ENCODE results near the gene EFHD1. TPM values are rescaled to one million over a fixed set of nuclear protein-coding genes. Genes with fewer than 3 reads are reported as not detected.

EFHD1 gene
- total and polyA plus RNA-seq, 2 of the 13 experiments (the other 11 are each of a cell fraction or from before 2014, with no cell fraction given) = 0.09 TPM; not detected in 1

DNA sequence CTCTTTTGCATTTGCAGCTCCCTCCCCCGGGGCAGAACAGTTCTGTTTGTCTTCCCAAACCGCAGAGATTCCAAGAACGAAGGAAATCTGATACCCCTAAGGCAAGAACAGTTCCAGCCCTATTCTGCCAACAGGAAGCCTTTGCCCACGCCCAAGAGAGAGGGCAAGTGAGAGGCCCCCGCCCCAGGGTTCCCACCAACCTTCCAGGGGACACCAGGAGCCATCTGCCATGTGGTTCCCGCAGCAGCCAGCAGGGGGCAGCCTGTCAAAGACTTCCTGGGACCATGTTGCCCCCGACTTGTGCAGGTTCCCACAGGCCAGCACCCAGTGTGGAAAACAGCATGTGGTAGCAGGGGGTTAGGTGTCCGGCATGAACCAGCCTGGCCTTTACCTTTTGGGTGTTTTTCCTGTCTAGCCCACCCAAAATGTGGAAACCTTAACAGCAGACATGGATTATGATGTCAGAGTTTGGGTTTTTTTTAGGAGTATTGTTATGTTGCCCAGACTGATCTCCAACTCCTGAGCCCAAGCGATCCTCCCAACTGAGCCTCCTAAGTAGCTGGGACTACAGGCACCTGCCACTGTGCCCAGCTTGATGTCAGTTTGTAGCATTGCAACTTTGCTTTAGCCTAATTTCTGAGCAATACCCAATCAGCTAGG, 21.7 kb upstream of the EFHD1 start (continued):
- TF ChIP-seq RBAK (CRISPR knock-in tag; IDR thresholded peaks at IDR 0.05) (no peak), NFIB (CRISPR knock-in tag; IDR thresholded peaks at IDR 0.05; ENCODE audit: borderline replicate concordance) (no peak), ZNF280B (CRISPR knock-in tag; IDR thresholded peaks at IDR 0.05; ENCODE audit: borderline replicate concordance) (0 out of 2 replicates have a peak, but pooled peaks have one; percentile 40), HNF1B (CRISPR knock-in tag; IDR thresholded peaks at IDR 0.05) (peak; percentile 58; the same call in 1 of the 2 replicates), ZNF326 (CRISPR knock-in tag; IDR thresholded peaks at IDR 0.05; ENCODE audit: borderline replicate concordance) (no peak), CEBPB (IDR thresholded peaks at IDR 0.05; ENCODE audit: borderline replicate concordance, low read depth, low read length) (no peak), ZNF274 (CRISPR knock-in tag; IDR thresholded peaks at IDR 0.05) (no peak), MED13 (CRISPR knock-in tag; IDR thresholded peaks at IDR 0.05) (no peak), RARG (CRISPR knock-in tag; IDR thresholded peaks at IDR 0.05; ENCODE audit: low read depth) (no peak), SRSF9 (IDR thresholded peaks at IDR 0.05; ENCODE audit: borderline replicate concordance, insufficient read depth, low read depth, low read length, poor library complexity, severe bottlenecking) (no peak), HNF4G (IDR thresholded peaks at IDR 0.05; ENCODE audit: borderline replicate concordance, low read depth, low read length) (no peak), HNF4G (CRISPR knock-in tag; IDR thresholded peaks at IDR 0.05; ENCODE audit: borderline replicate concordance, low read depth) (no peak), SIX1 (CRISPR knock-in tag; IDR thresholded peaks at IDR 0.05; ENCODE audit: borderline replicate concordance) (no peak)
- TF ChIP-seq, protein P1, sequence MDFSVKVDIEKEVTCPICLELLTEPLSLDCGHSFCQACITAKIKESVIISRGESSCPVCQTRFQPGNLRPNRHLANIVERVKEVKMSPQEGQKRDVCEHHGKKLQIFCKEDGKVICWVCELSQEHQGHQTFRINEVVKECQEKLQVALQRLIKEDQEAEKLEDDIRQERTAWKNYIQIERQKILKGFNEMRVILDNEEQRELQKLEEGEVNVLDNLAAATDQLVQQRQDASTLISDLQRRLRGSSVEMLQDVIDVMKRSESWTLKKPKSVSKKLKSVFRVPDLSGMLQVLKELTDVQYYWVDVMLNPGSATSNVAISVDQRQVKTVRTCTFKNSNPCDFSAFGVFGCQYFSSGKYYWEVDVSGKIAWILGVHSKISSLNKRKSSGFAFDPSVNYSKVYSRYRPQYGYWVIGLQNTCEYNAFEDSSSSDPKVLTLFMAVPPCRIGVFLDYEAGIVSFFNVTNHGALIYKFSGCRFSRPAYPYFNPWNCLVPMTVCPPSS (IDR thresholded peaks at IDR 0.05) = no peak
- TF ChIP-seq, protein P2, sequence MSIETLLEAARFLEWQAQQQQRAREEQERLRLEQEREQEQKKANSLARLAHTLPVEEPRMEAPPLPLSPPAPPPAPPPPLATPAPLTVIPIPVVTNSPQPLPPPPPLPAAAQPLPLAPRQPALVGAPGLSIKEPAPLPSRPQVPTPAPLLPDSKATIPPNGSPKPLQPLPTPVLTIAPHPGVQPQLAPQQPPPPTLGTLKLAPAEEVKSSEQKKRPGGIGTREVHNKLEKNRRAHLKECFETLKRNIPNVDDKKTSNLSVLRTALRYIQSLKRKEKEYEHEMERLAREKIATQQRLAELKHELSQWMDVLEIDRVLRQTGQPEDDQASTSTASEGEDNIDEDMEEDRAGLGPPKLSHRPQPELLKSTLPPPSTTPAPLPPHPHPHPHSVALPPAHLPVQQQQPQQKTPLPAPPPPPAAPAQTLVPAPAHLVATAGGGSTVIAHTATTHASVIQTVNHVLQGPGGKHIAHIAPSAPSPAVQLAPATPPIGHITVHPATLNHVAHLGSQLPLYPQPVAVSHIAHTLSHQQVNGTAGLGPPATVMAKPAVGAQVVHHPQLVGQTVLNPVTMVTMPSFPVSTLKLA (IDR thresholded peaks at IDR 0.05) = no peak
- TF ChIP-seq, protein P3, sequence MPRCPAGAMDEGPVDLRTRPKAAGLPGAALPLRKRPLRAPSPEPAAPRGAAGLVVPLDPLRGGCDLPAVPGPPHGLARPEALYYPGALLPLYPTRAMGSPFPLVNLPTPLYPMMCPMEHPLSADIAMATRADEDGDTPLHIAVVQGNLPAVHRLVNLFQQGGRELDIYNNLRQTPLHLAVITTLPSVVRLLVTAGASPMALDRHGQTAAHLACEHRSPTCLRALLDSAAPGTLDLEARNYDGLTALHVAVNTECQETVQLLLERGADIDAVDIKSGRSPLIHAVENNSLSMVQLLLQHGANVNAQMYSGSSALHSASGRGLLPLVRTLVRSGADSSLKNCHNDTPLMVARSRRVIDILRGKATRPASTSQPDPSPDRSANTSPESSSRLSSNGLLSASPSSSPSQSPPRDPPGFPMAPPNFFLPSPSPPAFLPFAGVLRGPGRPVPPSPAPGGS (CRISPR knock-in tag; IDR thresholded peaks at IDR 0.05) = no peak
- TF ChIP-seq, protein P4, sequence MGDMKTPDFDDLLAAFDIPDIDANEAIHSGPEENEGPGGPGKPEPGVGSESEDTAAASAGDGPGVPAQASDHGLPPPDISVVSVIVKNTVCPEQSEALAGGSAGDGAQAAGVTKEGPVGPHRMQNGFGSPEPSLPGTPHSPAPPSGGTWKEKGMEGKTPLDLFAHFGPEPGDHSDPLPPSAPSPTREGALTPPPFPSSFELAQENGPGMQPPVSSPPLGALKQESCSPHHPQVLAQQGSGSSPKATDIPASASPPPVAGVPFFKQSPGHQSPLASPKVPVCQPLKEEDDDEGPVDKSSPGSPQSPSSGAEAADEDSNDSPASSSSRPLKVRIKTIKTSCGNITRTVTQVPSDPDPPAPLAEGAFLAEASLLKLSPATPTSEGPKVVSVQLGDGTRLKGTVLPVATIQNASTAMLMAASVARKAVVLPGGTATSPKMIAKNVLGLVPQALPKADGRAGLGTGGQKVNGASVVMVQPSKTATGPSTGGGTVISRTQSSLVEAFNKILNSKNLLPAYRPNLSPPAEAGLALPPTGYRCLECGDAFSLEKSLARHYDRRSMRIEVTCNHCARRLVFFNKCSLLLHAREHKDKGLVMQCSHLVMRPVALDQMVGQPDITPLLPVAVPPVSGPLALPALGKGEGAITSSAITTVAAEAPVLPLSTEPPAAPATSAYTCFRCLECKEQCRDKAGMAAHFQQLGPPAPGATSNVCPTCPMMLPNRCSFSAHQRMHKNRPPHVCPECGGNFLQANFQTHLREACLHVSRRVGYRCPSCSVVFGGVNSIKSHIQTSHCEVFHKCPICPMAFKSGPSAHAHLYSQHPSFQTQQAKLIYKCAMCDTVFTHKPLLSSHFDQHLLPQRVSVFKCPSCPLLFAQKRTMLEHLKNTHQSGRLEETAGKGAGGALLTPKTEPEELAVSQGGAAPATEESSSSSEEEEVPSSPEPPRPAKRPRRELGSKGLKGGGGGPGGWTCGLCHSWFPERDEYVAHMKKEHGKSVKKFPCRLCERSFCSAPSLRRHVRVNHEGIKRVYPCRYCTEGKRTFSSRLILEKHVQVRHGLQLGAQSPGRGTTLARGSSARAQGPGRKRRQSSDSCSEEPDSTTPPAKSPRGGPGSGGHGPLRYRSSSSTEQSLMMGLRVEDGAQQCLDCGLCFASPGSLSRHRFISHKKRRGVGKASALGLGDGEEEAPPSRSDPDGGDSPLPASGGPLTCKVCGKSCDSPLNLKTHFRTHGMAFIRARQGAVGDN (CRISPR knock-in tag; IDR thresholded peaks at IDR 0.05) = peak; percentile 42

Measured in HepG2 (cell line).